Endothelial cell of umbilical vein (primary cell): ENCODE data around the gene FHIT. TPM values are rescaled to one million over a fixed set of nuclear protein-coding genes. Genes with fewer than 3 reads are reported as not detected.

Source experiments
- BruUV-seq: library from RNA; stranded (reverse); fragments of 400-500 nt; replicated peaks from 2 replicates; lab custom pipeline; 2021; lab: Mats Ljungman, UMichigan
- CTCF ChIA-PET: fragments of 300-600, 350-600 bp; sonication (Branson Sonifier 250); formaldehyde crosslinking; loops from one replicate; lab custom pipeline; 2021; ENCODE audit warnings: antibody characterized with exemption, inconsistent platforms; lab: Charles Lee
- POLR2A ChIA-PET: fragments of 300-600, 350-600 bp; sonication (Branson Sonifier 250); formaldehyde crosslinking; loops from one replicate; lab custom pipeline; 2021; ENCODE audit warnings: antibody characterized with exemption, inconsistent platforms; lab: Charles Lee
- DNase-seq: peaks from one replicate; pipeline ENCODE4 v3.0.0-alpha.2; 2011; ENCODE audit warnings: low read depth, low spot score
- FAIRE-seq: peaks from 2 replicates; lab custom pipeline; 2011; peaks lifted over from hg19 to GRCh38; lab: Jason Lieb, UNC
- H2AFZ ChIP-seq: 2 replicates; pipeline ENCODE4 v1.6.0; 2012; ENCODE audit warnings: low read depth, low read length, control low read depth, inconsistent platforms
- H3K27ac ChIP-seq: 2 replicates; pipeline ENCODE4 v1.5.1; 2011; ENCODE audit warnings: low read depth, mild to moderate bottlenecking, control low read depth, low read length, moderate library complexity; ENCODE audit not compliant: insufficient read depth
- H3K27me3 ChIP-seq, 2 experiments: 2 replicates each; pipeline versions ENCODE4 v1.6.0 to v1.6.1; 2011; ENCODE audit warnings: low read length in 2 of 2, mixed read lengths in 1 of 2; ENCODE audit not compliant: control insufficient read depth in 2 of 2, insufficient read depth in 2 of 2
- H3K36me3 ChIP-seq, 2 experiments: 2 replicates in 1 of 2; 3 replicates in 1 of 2; pipeline ENCODE4 v1.5.1; 2011; ENCODE audit warnings: low read length in 2 of 2, mild to moderate bottlenecking in 1 of 2, moderate library complexity in 1 of 2; ENCODE audit not compliant: control insufficient read depth in 2 of 2, insufficient read depth in 2 of 2; ENCODE audit errors: extremely low read depth in 1 of 2
- H3K4me1 ChIP-seq: 3 replicates; pipeline ENCODE4 v1.5.1; 2011; ENCODE audit warnings: mild to moderate bottlenecking, low read length; ENCODE audit not compliant: control insufficient read depth, insufficient read depth; ENCODE audit errors: extremely low read depth
- H3K4me2 ChIP-seq: 2 replicates; pipeline ENCODE4 v1.6.1; 2011; ENCODE audit warnings: low read length, control low read depth, mixed read lengths; ENCODE audit not compliant: insufficient read depth
- H3K4me3 ChIP-seq, 3 experiments: fragments of 200-600 bp in 1 of 3; sonication (generic), shearing (Covaris generic) in 1 of 3; replicated peaks in 1 of 3; 2 replicates each; pipeline ENCODE4 v1.5.1; 2011 to 2016; ENCODE audit warnings: control low read depth in 3 of 3, low read length in 3 of 3, mild to moderate bottlenecking in 2 of 3, inconsistent platforms in 1 of 3, low read depth in 1 of 3, moderate library complexity in 1 of 3; ENCODE audit not compliant: insufficient read depth in 1 of 3
- H3K79me2 ChIP-seq: 2 replicates; pipeline ENCODE4 v1.6.0; 2012; ENCODE audit warnings: low read length, inconsistent platforms; ENCODE audit not compliant: control insufficient read depth, insufficient read depth
- H3K9ac ChIP-seq: replicated peaks from 2 replicates; pipeline ENCODE3; 2011; ENCODE audit warnings: low read length, control low read depth; ENCODE audit not compliant: insufficient read depth; ENCODE audit errors: extremely low read depth
- H3K9me1 ChIP-seq: replicated peaks from 3 replicates; pipeline ENCODE4 v1.6.0; 2011; ENCODE audit warnings: mild to moderate bottlenecking, low read length; ENCODE audit not compliant: control insufficient read depth, insufficient read depth; ENCODE audit errors: extremely low read depth
- H3K9me3 ChIP-seq: replicated peaks from 2 replicates; pipeline ENCODE4 v1.5.1; 2012; ENCODE audit warnings: low read length, inconsistent platforms; ENCODE audit not compliant: control insufficient read depth, insufficient read depth
- H4K20me1 ChIP-seq: replicated peaks from 2 replicates; pipeline ENCODE3; 2011; ENCODE audit warnings: mild to moderate bottlenecking, low read length; ENCODE audit not compliant: control insufficient read depth, insufficient read depth; ENCODE audit errors: extremely low read depth
- EZH2 ChIP-seq: IDR thresholded peaks from 2 replicates; pipeline ENCODE4 v1.6.1; 2012; ENCODE audit warnings: borderline replicate concordance, low read depth, mild to moderate bottlenecking, moderate library complexity, low read length, inconsistent platforms; ENCODE audit not compliant: severe bottlenecking
- FOS ChIP-seq: IDR thresholded peaks from 2 replicates; pipeline ENCODE4 v1.6.1; 2011; ENCODE audit warnings: mild to moderate bottlenecking, low read length, moderate library complexity, borderline replicate concordance; ENCODE audit not compliant: insufficient read depth
- GATA2 ChIP-seq: IDR thresholded peaks from 2 replicates; pipeline ENCODE4 v1.7.0; 2011; ENCODE audit warnings: low read depth, mild to moderate bottlenecking, moderate library complexity, mixed read lengths, low read length; ENCODE audit not compliant: insufficient read length, insufficient read depth
- JUN ChIP-seq: IDR thresholded peaks from 2 replicates; pipeline ENCODE4 v1.6.1; 2011; ENCODE audit warnings: borderline replicate concordance, low read depth; ENCODE audit not compliant: insufficient read length, insufficient read depth
- MAX ChIP-seq: IDR thresholded peaks from 2 replicates; pipeline ENCODE4 v1.6.1; 2011; ENCODE audit not compliant: insufficient read depth, insufficient read length
- MYC ChIP-seq: IDR thresholded peaks from one replicate; pipeline ENCODE4 v1.6.1; 2011; ENCODE audit warnings: mild to moderate bottlenecking, low read depth, low read length
- POLR2A ChIP-seq: IDR thresholded peaks from 2 replicates; pipeline ENCODE4 v1.6.1; 2012; ENCODE audit warnings: low read depth, mild to moderate bottlenecking, control low read depth, low read length
- POLR2AphosphoS5 ChIP-seq: IDR thresholded peaks from 2 replicates; pipeline ENCODE4 v1.6.1; 2012; ENCODE audit warnings: low read depth, mild to moderate bottlenecking, control low read depth, low read length, moderate library complexity; ENCODE audit not compliant: insufficient read depth
- dilution Hi-C: fragments of 300-500 bp; cut with MboI; formaldehyde crosslinking; loops from one replicate; pipeline ENCODE4 v1.15.0; 2019; ENCODE audit warnings: low sequenced_read_pairs; ENCODE audit not compliant: extremely low pct_ligation_motif_present
- intact Hi-C: fragments of 100-400 bp; cut with micrococcal nuclease; formaldehyde crosslinking; loops from one replicate; pipeline ENCODE4 v1.10.0; 2022
- polyA plus RNA-seq, 4 experiments: library from polyadenylated mRNA; depleted of rRNA in 3 of 4; stranded (reverse) in 3 of 4; unstranded in 1 of 4; fragments of >200 nt; gene quantifications; 2 replicates each; pipeline versions ENCODE4 v1.2.1 to v1.2.3, GENCODE V29; 2011 to 2012; ENCODE audit warnings: missing spikeins in 1 of 4
- total RNA-seq: library from RNA; stranded (reverse); gene quantifications from 2 replicates; pipeline ENCODE4 v1.2.3, GENCODE V29; 2021
- TF ChIP-seq, protein P1 (sequence below), 2 donors: IDR thresholded peaks; 1 replicate in 1 of 2; 2 replicates in 1 of 2; pipeline ENCODE4 v1.5.1; 2011; ENCODE audit warnings: low read length in 2 of 2, mild to moderate bottlenecking in 2 of 2, moderate library complexity in 2 of 2, control low read depth in 1 of 2, inconsistent platforms in 1 of 2, low read depth in 1 of 2; ENCODE audit not compliant: insufficient read depth in 1 of 2; ENCODE audit errors: extremely low read depth in 1 of 2

Gene FHIT
- total and polyA plus RNA-seq, 2 donors (not counting 3 experiments of a cell fraction or from before 2014, with no cell fraction given), result 0.47 to 2.2 TPM

- H4K20me1 ChIP-seq, result no peaks in the 10 kb centered on the region
- no peaks in the 10 kb centered on the region for H3K9me3 ChIP-seq
- H3K9me1 ChIP-seq, result no peaks in the 10 kb centered on the region
- H3K9ac ChIP-seq, result no peak overlapping the region
- TF ChIP-seq MYC, result no peak
- TF ChIP-seq POLR2AphosphoS5, result no peak
- TF ChIP-seq MAX, result no peak
- TF ChIP-seq GATA2, result no peak
- TF ChIP-seq FOS, result no peak
- no peak for TF ChIP-seq EZH2
- TF ChIP-seq, protein P1, sequence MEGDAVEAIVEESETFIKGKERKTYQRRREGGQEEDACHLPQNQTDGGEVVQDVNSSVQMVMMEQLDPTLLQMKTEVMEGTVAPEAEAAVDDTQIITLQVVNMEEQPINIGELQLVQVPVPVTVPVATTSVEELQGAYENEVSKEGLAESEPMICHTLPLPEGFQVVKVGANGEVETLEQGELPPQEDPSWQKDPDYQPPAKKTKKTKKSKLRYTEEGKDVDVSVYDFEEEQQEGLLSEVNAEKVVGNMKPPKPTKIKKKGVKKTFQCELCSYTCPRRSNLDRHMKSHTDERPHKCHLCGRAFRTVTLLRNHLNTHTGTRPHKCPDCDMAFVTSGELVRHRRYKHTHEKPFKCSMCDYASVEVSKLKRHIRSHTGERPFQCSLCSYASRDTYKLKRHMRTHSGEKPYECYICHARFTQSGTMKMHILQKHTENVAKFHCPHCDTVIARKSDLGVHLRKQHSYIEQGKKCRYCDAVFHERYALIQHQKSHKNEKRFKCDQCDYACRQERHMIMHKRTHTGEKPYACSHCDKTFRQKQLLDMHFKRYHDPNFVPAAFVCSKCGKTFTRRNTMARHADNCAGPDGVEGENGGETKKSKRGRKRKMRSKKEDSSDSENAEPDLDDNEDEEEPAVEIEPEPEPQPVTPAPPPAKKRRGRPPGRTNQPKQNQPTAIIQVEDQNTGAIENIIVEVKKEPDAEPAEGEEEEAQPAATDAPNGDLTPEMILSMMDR (IDR thresholded peaks at IDR 0.05; ENCODE audit: extremely low read depth in 1 of 2, insufficient read depth in 1 of 2, low read depth in 1 of 2, low read length in 2 of 2), result no peak
- no peak for TF ChIP-seq POLR2A
- no peak for TF ChIP-seq JUN
- intact Hi-C loops (no loop called here), dilution Hi-C loops (no loop called here)
- ChIA-PET CTCF (no interaction called here), POLR2A (no interaction called here)
- H3K27ac ChIP-seq, result no peak overlapping the region
- no peaks in the 10 kb centered on the region for H3K27me3 ChIP-seq
- no peak overlapping the region for H3K4me3 ChIP-seq
- no peak overlapping the region for H2AFZ ChIP-seq
- H3K4me2 ChIP-seq, result no peak overlapping the region
- no peak for FAIRE-seq
- no peak for DNase-seq
- no TSS peak for BruUV-seq
- H3K36me3 ChIP-seq, result no peaks in the 10 kb centered on the region
- no peaks in the 10 kb centered on the region for H3K79me2 ChIP-seq
- no peaks in the 10 kb centered on the region for H3K4me1 ChIP-seq
Measured at GRCh38 chr3:60854791-60855190, 396.5 kb downstream of the FHIT start.
